ENCODE results near the gene PRPF39. TPM values are rescaled to one million over a fixed set of nuclear protein-coding genes. Genes with fewer than 3 reads are reported as not detected.
A peak's percentile ranks its signal among the peaks of the same experiment; 100 is the strongest.
"Not testable (repeated sequence)": the region's sequence is repeated elsewhere in the genome, so short reads cannot be mapped to it uniquely, and the experiment has no call there.

Gene PRPF39
- total RNA-seq, 1 donor from 2014 or later = 65.8 TPM

DNA sequence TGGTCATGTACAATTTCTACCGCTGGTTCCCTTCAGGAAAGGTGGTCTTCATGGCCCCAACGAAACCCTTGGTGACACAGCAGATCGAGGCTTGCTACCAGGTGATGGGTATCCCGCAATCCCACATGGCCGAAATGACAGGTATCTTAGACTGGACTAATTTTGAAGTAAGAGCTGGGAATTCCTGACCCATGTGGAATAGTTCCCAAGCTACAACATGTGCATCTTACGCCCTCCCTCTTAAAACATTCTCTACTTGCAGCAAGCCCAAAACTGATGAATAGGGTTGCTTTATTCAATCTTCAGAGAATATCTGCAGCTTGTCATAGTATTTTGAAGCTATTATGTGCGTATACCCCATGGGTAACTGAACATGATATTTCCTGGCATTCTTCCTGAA, 52.5 kb downstream of the PRPF39 start:
- no peak for DNase-seq

DNA sequence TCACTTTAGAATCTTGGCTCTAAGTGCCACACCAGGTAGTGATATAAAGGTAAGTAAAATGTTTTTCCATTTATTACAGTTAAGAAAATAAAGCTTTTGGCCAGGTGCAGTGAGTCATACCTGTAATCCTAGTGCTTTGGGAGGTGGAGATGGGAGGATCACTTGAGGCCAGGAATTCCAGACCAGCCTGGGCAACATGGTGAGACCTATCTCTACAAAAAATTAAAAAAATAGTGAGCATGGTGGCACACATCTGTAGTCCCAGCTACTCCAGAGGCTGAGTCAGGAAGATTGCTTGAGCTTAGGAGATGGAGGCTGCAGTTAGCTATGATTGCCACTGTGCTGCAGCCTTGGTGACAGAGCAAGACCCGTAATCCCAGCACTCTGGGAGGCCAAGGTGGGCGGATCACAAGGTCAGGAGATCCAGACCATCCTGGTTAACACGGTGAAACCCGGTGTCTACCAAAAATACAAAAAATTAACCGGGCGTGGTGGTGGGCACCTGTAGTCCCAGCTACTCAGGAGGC, 56.8 kb downstream of the PRPF39 start:
- no peak for DNase-seq

DNA sequence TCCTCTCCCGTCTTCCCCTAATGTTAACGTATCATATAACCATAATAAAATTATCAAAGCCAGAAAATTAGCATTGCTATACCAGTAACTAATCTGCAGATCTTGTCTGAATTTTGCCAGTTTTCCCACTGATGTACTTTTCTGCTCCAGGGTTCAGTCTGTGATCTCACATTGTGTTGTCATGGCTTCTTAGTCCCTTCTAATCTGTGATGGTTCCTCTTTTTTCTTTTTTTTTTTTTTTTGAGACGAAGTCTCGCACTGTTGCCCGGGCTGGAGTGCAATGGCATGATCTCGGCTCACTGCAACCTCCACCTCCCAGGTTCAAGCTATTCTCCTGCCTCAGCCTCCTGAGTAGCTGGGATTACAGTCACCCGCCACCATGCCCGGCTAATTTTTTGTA, 58.2 kb downstream of the PRPF39 start:
- DNase-seq = not testable (repeated sequence)

DNA sequence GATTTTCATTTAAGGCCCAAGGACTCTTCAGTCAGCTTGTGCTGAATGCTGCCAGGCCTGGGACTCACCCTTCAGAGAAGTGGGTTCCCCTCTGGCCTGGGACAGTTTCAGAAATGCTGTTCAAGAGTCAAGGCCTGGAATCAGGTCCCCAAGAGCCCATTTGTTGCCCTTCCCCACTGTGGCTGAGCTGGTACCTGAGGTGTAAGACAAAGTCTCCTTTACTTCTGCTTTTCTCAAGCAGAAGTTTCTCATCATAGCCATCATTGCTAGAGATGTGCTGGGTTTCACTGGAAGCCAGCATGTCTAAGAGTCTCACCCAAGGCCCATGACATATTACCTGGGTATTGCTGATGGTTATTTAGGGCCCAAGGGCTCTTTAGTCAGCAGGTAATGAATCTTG, 60.7 kb downstream of the PRPF39 start:
- DNase-seq = no peak

DNA sequence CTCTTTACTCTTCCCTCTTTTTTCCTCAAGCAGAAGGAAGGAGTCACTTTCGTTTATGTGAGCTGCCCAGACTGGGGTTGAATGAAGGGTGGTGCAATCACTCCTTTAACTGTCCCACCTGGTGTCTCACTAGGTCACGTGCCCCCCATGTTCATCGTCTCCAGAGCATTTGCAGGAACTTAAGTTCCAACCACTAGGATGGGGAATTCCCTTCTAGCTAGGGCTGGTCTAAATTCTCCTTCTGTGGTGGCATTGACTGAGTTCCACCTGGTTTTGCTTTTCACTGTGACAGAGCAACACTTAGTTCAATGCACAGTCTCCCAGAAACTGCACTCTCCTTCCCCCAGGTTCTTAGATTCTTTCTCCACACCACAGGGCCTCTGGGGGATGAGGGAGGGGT, 61.3 kb downstream of the PRPF39 start:
- DNase-seq = no peak

DNA sequence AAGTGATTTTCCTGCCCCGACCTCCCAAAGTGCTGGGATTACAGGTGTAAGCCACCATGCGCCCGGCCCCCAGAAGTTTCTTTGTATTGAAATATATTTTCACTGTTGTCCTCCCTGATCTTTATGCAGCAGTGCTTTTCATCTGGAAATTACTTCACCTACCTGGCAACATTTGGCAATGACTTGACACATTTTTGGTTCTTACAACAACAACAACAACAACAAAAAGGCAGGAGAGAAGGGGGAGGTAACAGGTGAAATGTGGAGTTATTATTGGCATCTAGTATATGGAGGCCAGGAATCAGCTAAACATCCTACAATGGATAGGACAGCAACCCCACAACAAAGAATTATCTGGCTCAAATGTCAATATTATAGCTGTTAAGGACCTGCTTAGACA, 65.7 kb downstream of the PRPF39 start:
- no peak for DNase-seq

DNA sequence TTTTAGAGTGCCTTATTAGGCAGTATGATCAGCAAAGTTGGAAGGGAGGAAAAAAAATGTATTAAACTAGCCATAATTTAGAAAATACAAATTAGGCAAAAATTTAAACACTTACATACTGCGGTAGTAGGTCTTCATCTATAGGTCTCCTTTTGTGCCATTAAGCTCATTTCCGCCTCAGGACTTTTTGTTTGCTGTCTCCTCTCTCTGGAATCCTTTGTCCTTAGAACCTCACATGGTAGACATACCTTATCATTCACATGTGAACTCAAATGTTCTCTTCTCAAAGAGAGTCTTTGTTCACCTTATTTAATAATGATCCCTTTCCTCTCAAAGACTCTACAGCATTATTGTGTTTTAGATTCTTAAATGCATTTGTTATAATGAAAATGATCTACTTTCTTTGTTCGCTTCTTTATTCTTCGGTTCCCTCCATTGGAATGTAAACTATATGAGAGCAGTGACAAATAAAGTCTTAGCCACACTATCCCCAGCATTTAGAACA, 66.5 kb downstream of the PRPF39 start:
- DNase-seq = no peak

DNA sequence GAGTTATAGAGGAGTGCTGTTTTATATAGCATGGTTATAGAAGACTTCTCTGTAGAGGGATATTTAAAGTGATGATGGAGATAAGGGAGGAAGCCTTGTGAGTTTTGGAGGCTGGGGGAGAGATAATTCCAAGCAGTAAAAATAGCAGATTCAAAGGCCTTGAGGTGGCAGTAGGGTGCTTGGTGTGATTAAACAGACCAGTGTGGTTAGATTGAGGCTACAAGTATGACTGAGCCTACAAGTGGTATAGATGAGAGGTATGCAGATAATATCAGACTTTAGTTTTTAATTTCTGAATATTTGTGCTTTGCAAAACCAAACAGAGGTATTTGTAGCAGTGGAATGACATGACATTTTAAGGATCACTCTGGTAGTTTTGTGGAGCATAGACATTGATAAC, 72.2 kb downstream of the PRPF39 start:
- no peak for DNase-seq

Small RNA genes within 50 kb of the gene (small RNA-seq; reads per million reads assigned to genes)
- gene RF00151 = 0.12 reads per million
- 4,742 reads per million, percentile 100 among the genes with 10 or more reads in this experiment for gene SNORD127

Other genes with a start within 250 kb of the PRPF39 start
- 56.0 TPM for gene KLHL28, start 122.2 kb upstream of the PRPF39 start, total RNA-seq
- gene TOGARAM1, start 121.9 kb upstream of the PRPF39 start, total RNA-seq = 91.1 TPM
- gene FKBP3, start 50.4 kb downstream of the PRPF39 start, total RNA-seq = 97.9 TPM
- gene FANCM, start 51.8 kb downstream of the PRPF39 start, total RNA-seq = 12.5 TPM
- 28.4 TPM for gene MIS18BP1, start 169.1 kb downstream of the PRPF39 start, total RNA-seq